Thymus (tissue), 11 donors: ENCODE results near the gene ZNF429. TPM values are rescaled to one million over a fixed set of nuclear protein-coding genes. Genes with fewer than 3 reads are reported as not detected.
"Not testable (repeated sequence)": the region's sequence is repeated elsewhere in the genome, so short reads cannot be mapped to it uniquely, and the experiment has no call there.

Experiments
- DNase-seq, 9 donors: peaks; one replicate each; pipeline ENCODE4 v3.0.0-alpha.2; 2013; ENCODE audit warnings: low spot score in 9 of 9, low read depth in 6 of 9, missing footprints in 1 of 9
- H3K27ac ChIP-seq, 2 donors: one replicate each; pipeline ENCODE4 v1.5.1; 2013; ENCODE audit warnings: control low read depth in 1 of 2, low read depth in 1 of 2, low read length in 1 of 2, mild to moderate bottlenecking in 1 of 2, moderate library complexity in 1 of 2
- H3K27me3 ChIP-seq, 2 donors: one replicate each; pipeline ENCODE4 v1.5.1; 2013; ENCODE audit warnings: low read length in 1 of 2; ENCODE audit not compliant: control insufficient read depth in 2 of 2, insufficient read depth in 1 of 2
- H3K36me3 ChIP-seq, 2 donors: one replicate each; pipeline ENCODE4 v1.5.1; 2013; ENCODE audit warnings: low read length in 1 of 2, mild to moderate bottlenecking in 1 of 2, moderate library complexity in 1 of 2; ENCODE audit not compliant: control insufficient read depth in 2 of 2, insufficient read depth in 2 of 2
- H3K4me1 ChIP-seq, 2 donors: one replicate each; pipeline ENCODE4 v1.5.1; 2013; ENCODE audit warnings: low read length in 2 of 2; ENCODE audit not compliant: control insufficient read depth in 2 of 2, insufficient read depth in 2 of 2
- H3K4me3 ChIP-seq, 2 donors: one replicate each; pipeline ENCODE4 v1.5.1; 2013; ENCODE audit warnings: low read length in 2 of 2, control low read depth in 1 of 2, mild to moderate bottlenecking in 1 of 2
- H3K9me3 ChIP-seq, 2 donors: one replicate each; pipeline ENCODE4 v1.5.1; 2013; ENCODE audit warnings: low read length in 1 of 2, mild to moderate bottlenecking in 1 of 2; ENCODE audit not compliant: control insufficient read depth in 2 of 2, insufficient read depth in 1 of 2
- WGBS: extraction: QIAGEN DNeasy Blood & Tissue Kit; methylation state at CpG from one replicate; pipeline ENCODE4 v1.1.7; 2013; 5-methylcytosine and 5-hydroxymethylcytosine counted together
- polyA plus RNA-seq: library from polyadenylated mRNA; stranded (reverse); fragments of 200-250 nt; gene quantifications from one replicate; pipeline ENCODE4 v1.2.3, GENCODE V29; 2013
- total RNA-seq: library from RNA; stranded (reverse); fragments of 120-200 nt; gene quantifications from one replicate; pipeline ENCODE4 v1.2.4, GENCODE V29; 2013
- donor health status: healthy.

The ZNF429 gene
- total and polyA plus RNA-seq, 2 donors: 10.7 to 11.2 TPM

- no peaks in the 10 kb centered on the region for H3K9me3 ChIP-seq
- H3K4me1 ChIP-seq: no peaks in the 10 kb centered on the region
- H3K36me3 ChIP-seq: no peaks in the 10 kb centered on the region
- no peaks in the 10 kb centered on the region for H3K27me3 ChIP-seq
- no peak overlapping the region for H3K27ac ChIP-seq
- no peak for DNase-seq
- H3K4me3 ChIP-seq: no peak overlapping the region
- WGBS: 71% methylated on average over 2 of the region's 2 CpGs
These were observed 6.8 kb upstream of the ZNF429 start for GRCh38 chr19:21498651-21499050.

GRCh38 chr19:21508198-21508597 is 2.8 kb downstream of the ZNF429 start:
- H3K4me3 ChIP-seq: no peak overlapping the region
- no peak for DNase-seq
- peaks cover 0 to 5% of the 10 kb centered on the region in 2 donors for H3K4me1 ChIP-seq
- 94% methylated on average over 5 of the region's 5 CpGs for WGBS
- no peaks in the 10 kb centered on the region for H3K27me3 ChIP-seq
- H3K27ac ChIP-seq: no peak overlapping the region
- H3K36me3 ChIP-seq: peaks cover 0 to 4% of the 10 kb centered on the region in 2 donors
- H3K9me3 ChIP-seq: peaks cover 1 to 12% of the 10 kb centered on the region in 2 donors

GRCh38 chr19:21511058-21511457 is 5.7 kb downstream of the ZNF429 start:
- H3K27ac ChIP-seq, H3K36me3 ChIP-seq, DNase-seq, H3K4me3 ChIP-seq, H3K27me3 ChIP-seq, H3K4me1 ChIP-seq: not testable (repeated sequence)
- H3K9me3 ChIP-seq: peaks cover 1 to 14% of the 10 kb centered on the region in 2 donors
- WGBS: 90% methylated on average over 21 of the region's 25 CpGs

GRCh38 chr19:21512609-21513008 is 7.2 kb downstream of the ZNF429 start:
- 99% methylated on average over 7 of the region's 7 CpGs for WGBS
- H3K36me3 ChIP-seq, H3K4me3 ChIP-seq, H3K27me3 ChIP-seq, DNase-seq, H3K4me1 ChIP-seq, H3K27ac ChIP-seq: not testable (repeated sequence)
- H3K9me3 ChIP-seq: peaks cover 1 to 17% of the 10 kb centered on the region in 2 donors

- Histone ChIP-seq H3K4me3 (no peak overlapping the region), H3K9me3 (peaks cover 3 to 24% of the 10 kb centered on the region in 2 donors), H3K36me3 (peaks cover 0 to 2% of the 10 kb centered on the region in 2 donors), H3K27ac (no peak overlapping the region), H3K4me1 (no peaks in the 10 kb centered on the region), H3K27me3 (no peaks in the 10 kb centered on the region)
- 86% methylated on average over 2 of the region's 2 CpGs for WGBS
- no peak for DNase-seq
These were observed 8.2 kb downstream of the ZNF429 start for GRCh38 chr19:21513651-21514050.

- Histone ChIP-seq H3K9me3 (peaks cover 14 to 27% of the 10 kb centered on the region in 2 donors), H3K4me3 (no peak overlapping the region), H3K27me3 (no peaks in the 10 kb centered on the region), H3K36me3 (peaks cover 17 to 34% of the 10 kb centered on the region in 2 donors), H3K27ac (no peak overlapping the region), H3K4me1 (no peaks in the 10 kb centered on the region)
- DNase-seq: peak in 1 of 9 donors; percentile 32
- 99% methylated on average over 2 of the region's 2 CpGs for WGBS
These were observed 14.1 kb downstream of the ZNF429 start for GRCh38 chr19:21519488-21519887.

- Histone ChIP-seq H3K9me3 (peaks cover 4% of the 10 kb centered on the region in 2 donors), H3K27ac (no peak overlapping the region), H3K36me3 (peaks cover 3 to 10% of the 10 kb centered on the region in 2 donors), H3K4me3 (no peak overlapping the region), H3K27me3 (no peaks in the 10 kb centered on the region), H3K4me1 (no peaks in the 10 kb centered on the region)
- WGBS: 98% methylated on average over 3 of the region's 3 CpGs
- DNase-seq: no peak
These were observed 27.5 kb downstream of the ZNF429 start for GRCh38 chr19:21532904-21533303.

- not testable (repeated sequence) for DNase-seq, H3K36me3 ChIP-seq, H3K4me3 ChIP-seq, H3K27me3 ChIP-seq, H3K9me3 ChIP-seq, H3K27ac ChIP-seq, H3K4me1 ChIP-seq
- over 99% methylated on average over 2 of the region's 2 CpGs for WGBS
These were observed 31.4 kb downstream of the ZNF429 start for GRCh38 chr19:21536741-21537290.

- H3K4me3 ChIP-seq: no peak overlapping the region
- no peak overlapping the region for H3K27ac ChIP-seq
- H3K36me3 ChIP-seq: peaks cover 0 to 19% of the 10 kb centered on the region in 2 donors
- no peaks in the 10 kb centered on the region for H3K27me3 ChIP-seq
- WGBS: 94% methylated on average over 2 of the region's 2 CpGs
- no peaks in the 10 kb centered on the region for H3K4me1 ChIP-seq
- peaks cover 6 to 28% of the 10 kb centered on the region in 2 donors for H3K9me3 ChIP-seq
- DNase-seq: no peak
These were observed 54.0 kb downstream of the ZNF429 start for GRCh38 chr19:21559444-21559843.
